ENCODE results near the gene SLC7A10.

SLC7A10 gene

GRCh38 chr19:33208904-33209849 lies 16.5 kb downstream of the SLC7A10 start:
- no peak for TF ChIP-seq CTCF (IDR thresholded peaks at IDR 0.05)

DNA sequence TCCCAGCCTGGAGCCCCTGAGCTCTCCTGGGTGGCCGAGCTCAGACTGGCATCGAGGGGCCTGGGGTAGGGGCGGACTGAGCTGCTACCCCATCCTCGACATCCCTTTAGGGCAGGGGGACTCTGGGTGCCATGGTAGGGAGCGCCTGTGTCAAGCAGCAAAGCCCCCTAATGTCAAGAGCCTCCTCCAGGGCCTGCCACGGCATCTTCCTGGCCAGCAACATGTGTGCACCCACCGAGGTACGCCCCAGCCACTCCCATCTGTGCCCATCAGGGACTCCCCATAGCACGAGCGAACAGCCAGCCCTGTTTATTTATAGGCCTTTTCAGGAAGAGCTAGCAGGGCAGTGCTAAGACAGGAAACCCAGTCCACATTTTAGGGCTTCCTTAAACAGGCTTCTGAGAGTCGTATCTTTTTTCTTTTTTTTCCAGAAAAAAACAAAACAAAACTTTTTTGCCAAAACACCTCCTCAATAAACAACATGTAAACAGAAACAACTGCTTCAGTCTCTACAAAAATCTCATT lies 17.2 kb downstream of the SLC7A10 start:
- TF ChIP-seq CTCF (IDR thresholded peaks at IDR 0.05): no peak

DNA sequence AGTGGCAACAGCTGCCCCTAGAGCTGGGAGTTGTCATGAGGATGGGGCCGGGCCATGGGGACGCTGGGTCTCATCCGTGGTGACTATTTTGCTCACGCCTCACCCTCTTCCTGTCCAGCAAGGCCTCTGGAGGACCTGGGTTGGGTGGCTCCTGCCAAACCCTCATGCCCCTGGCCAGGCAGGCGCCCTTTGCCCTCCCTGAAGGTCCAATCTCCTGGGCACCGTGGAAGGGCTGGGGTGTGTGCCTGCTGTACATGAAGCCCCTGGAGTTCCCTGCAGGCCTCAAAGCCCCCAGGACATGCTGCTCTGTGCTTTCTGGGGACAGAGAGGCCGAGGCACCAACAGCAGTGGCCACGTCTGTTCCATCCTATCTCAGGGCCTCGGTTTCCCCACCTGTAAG lies 17.7 kb downstream of the SLC7A10 start:
- TF ChIP-seq CTCF (IDR thresholded peaks at IDR 0.05): no peak

DNA sequence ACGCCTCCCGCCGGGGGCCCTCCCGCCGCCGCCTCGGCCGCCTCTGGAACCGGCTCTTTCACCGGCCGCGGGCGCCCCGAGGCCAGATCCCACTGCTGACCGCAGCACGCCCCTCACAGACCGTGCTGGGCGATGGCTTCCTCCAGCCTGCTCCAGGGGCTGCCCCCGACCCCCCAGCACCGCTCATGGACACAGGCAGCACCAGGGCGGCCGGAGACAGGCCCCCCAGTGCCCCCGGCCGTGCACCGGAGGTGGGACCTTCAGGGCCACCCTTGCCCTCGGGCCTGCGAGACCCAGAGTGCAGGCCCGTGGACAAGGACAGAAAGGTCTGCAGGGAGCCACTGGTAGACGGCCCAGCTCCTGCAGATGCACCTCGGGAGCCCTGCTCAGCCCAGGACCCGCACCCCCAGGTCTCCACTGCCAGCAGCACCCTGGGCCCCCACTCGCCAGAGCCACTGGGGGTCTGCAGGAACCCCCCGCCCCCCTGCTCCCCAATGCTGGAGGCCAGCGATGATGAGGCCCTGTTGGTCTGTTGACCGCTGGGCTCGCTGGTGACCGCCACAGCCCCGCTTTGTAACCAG lies 18.5 kb downstream of the SLC7A10 start:
- no peak for TF ChIP-seq CTCF (IDR thresholded peaks at IDR 0.05)

DNA sequence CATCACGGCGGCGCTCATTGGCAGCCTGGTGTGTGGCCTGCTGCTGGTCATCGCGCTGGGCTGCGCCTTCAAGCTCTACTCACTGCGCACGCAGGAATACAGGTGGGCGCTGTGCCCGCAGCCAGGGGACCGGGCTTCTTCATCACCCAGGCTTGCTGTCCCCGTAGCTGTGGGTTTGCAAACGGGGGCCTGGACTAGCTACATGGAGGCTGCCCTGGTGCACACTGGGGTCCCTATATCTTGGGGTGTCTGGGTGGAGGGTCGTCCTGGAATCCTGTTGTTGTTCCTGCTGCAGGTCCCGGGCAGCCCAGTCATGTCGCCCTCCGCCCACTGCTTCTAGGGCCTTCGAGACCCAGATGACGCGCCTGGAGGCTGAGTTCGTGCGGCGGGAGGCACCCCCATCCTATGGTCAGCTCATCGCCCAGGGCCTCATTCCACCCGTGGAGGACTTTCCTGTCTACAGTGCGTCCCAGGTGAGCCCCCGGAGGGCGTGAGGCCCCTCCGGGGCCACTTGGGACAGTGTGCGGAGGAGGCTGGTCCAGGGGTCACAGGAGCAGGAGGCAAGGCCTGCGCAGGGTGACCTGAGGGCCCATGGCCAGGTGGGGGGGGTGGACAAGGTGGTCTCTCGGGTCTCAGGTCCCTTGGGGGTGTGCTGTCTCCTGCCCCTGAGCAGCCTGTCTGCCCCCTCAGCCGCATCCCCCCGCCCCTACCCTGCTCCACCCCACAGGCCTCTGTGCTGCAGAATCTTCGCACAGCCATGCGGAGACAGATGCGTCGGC lies 19.2 kb downstream of the SLC7A10 start:
- no peak for TF ChIP-seq CTCF (IDR thresholded peaks at IDR 0.05)

DNA sequence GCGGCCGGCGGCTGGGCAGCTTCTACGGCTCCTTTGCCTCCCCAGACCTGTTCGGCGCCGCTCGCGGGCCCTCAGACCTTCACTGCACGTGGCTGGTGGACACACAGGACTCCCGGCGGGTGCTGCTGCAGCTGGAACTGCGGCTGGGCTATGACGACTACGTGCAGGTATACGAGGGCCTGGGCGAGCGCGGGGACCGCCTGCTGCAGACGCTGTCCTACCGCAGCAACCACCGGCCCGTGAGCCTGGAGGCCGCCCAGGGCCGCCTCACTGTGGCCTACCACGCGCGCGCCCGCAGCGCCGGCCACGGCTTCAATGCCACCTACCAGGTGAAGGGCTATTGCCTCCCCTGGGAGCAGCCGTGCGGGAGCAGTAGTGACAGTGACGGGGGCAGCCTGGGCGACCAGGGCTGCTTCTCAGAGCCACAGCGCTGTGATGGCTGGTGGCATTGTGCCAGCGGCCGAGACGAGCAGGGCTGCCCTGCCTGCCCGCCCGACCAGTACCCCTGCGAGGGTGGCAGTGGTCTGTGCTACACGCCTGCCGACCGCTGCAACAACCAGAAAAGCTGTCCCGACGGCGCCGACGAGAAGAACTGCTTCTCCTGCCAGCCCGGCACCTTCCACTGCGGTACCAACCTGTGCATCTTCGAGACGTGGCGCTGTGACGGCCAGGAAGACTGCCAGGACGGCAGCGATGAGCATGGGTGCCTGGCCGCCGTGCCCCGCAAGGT lies 20.0 kb downstream of the SLC7A10 start:
- no peak for TF ChIP-seq CTCF (IDR thresholded peaks at IDR 0.05)

DNA sequence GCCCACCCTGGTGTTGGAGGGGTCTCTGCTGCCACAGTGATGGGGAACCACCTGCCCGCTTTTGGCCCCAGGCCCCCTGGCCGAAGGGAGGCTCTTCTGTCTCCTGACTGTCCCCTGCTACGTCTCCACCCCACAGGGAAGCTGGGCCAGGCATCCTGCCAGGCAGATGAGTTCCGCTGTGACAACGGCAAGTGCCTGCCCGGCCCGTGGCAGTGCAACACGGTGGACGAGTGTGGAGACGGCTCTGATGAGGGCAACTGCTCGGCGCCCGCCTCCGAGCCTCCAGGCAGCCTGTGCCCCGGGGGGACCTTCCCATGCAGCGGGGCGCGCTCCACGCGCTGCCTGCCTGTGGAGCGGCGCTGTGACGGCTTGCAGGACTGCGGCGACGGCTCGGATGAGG lies 20.5 kb downstream of the SLC7A10 start:
- TF ChIP-seq CTCF (IDR thresholded peaks at IDR 0.05): no peak
